Duodenal mucosa (tissue), 2 donors: ENCODE results near the gene FST.

Experiments
- H3K27ac ChIP-seq: one replicate; pipeline ENCODE4 v1.7.0; 2013; ENCODE audit warnings: low read depth, low read length
- H3K27me3 ChIP-seq, 2 donors: one replicate each; pipeline ENCODE4 v1.7.0; 2013; ENCODE audit warnings: low read length in 2 of 2, control low read depth in 1 of 2; ENCODE audit not compliant: insufficient read depth in 2 of 2, control insufficient read depth in 1 of 2
- H3K36me3 ChIP-seq, 2 donors: one replicate each; pipeline ENCODE4 v1.7.0; 2013; ENCODE audit warnings: low read length in 2 of 2, control low read depth in 1 of 2; ENCODE audit not compliant: insufficient read depth in 2 of 2, control insufficient read depth in 1 of 2
- H3K4me1 ChIP-seq, 2 donors: one replicate each; pipeline ENCODE4 v1.7.0; 2013; ENCODE audit warnings: low read length in 2 of 2, control low read depth in 1 of 2; ENCODE audit not compliant: insufficient read depth in 2 of 2, control insufficient read depth in 1 of 2
- H3K4me3 ChIP-seq, 2 donors: one replicate each; pipeline ENCODE4 v1.7.0; 2013; ENCODE audit warnings: low read length in 2 of 2, low read depth in 1 of 2
- H3K9ac ChIP-seq, 2 donors: one replicate each; pipeline ENCODE4 v1.7.0; 2013; ENCODE audit warnings: low read length in 2 of 2, low read depth in 1 of 2
- H3K9me3 ChIP-seq, 2 donors: one replicate each; pipeline ENCODE4 v1.7.0; 2013; ENCODE audit warnings: low read length in 2 of 2, control low read depth in 1 of 2; ENCODE audit not compliant: control insufficient read depth in 1 of 2

The FST gene

GRCh38 chr5:53472720-53473510 lies 7.5 kb upstream of the FST start:
- Histone ChIP-seq H3K9ac (no peak overlapping the region), H3K9me3 (no peaks in the 10 kb centered on the region), H3K36me3 (no peaks in the 10 kb centered on the region), H3K4me1 (no peaks in the 10 kb centered on the region), H3K27ac (no peak overlapping the region), H3K27me3 (peaks cover 6 to 13% of the 10 kb centered on the region in 2 donors), H3K4me3 (no peak overlapping the region)

DNA sequence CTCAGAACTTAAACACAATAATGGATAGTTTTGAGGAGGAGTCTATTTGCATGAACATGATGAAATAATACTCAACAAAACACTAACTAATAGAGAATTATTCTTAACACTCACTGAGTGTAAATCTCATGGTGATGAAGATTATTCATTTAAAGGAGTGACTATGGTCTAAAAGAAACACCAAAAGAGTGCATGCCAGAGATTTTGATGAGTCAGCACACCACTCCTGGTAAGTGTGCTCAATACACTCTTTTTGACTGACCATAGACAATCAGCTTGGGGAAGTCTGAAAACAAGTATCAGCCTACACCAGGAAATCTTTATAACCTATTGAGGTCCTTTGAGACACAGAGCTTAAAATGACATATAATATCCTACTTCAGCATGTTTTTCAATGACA lies 6.8 kb upstream of the FST start:
- H3K27ac ChIP-seq: no peak overlapping the region
- H3K9ac ChIP-seq: no peak overlapping the region
- peaks cover 8 to 16% of the 10 kb centered on the region in 2 donors for H3K27me3 ChIP-seq
- no peaks in the 10 kb centered on the region for H3K36me3 ChIP-seq
- no peaks in the 10 kb centered on the region for H3K9me3 ChIP-seq
- no peak overlapping the region for H3K4me3 ChIP-seq
- peaks cover 3% of the 10 kb centered on the region in 2 donors for H3K4me1 ChIP-seq

DNA sequence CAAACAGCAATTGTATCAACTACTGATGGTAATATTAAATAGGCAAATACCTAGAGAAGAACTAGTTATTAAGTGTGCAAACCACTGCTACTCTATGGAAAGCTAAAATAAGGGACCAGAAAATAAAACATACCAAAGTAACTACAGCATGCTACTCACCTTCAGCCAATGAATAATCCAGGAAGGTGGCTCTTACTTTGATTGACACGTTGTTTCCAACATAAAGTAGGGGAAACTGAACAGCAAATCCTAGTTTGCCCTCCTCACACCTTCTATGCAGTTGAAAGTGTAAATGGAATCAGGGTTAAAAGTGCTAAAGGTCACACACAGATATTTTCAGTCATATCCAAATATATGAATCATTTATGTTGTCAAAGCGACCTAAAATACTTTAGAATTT lies 5.1 kb upstream of the FST start:
- Histone ChIP-seq H3K36me3 (no peaks in the 10 kb centered on the region), H3K9ac (no peak overlapping the region), H3K4me1 (peaks cover 5% of the 10 kb centered on the region in 2 donors), H3K27ac (no peak overlapping the region), H3K4me3 (no peak overlapping the region), H3K9me3 (no peaks in the 10 kb centered on the region), H3K27me3 (peaks cover 11 to 18% of the 10 kb centered on the region in 2 donors)

GRCh38 chr5:53476019-53476418 lies 4.4 kb upstream of the FST start:
- H3K9ac ChIP-seq: no peak overlapping the region
- no peaks in the 10 kb centered on the region for H3K9me3 ChIP-seq
- H3K36me3 ChIP-seq: no peaks in the 10 kb centered on the region
- H3K27me3 ChIP-seq: peaks cover 16 to 22% of the 10 kb centered on the region in 2 donors
- no peak overlapping the region for H3K27ac ChIP-seq
- no peak overlapping the region for H3K4me3 ChIP-seq
- peaks cover 9 to 10% of the 10 kb centered on the region in 2 donors for H3K4me1 ChIP-seq

DNA sequence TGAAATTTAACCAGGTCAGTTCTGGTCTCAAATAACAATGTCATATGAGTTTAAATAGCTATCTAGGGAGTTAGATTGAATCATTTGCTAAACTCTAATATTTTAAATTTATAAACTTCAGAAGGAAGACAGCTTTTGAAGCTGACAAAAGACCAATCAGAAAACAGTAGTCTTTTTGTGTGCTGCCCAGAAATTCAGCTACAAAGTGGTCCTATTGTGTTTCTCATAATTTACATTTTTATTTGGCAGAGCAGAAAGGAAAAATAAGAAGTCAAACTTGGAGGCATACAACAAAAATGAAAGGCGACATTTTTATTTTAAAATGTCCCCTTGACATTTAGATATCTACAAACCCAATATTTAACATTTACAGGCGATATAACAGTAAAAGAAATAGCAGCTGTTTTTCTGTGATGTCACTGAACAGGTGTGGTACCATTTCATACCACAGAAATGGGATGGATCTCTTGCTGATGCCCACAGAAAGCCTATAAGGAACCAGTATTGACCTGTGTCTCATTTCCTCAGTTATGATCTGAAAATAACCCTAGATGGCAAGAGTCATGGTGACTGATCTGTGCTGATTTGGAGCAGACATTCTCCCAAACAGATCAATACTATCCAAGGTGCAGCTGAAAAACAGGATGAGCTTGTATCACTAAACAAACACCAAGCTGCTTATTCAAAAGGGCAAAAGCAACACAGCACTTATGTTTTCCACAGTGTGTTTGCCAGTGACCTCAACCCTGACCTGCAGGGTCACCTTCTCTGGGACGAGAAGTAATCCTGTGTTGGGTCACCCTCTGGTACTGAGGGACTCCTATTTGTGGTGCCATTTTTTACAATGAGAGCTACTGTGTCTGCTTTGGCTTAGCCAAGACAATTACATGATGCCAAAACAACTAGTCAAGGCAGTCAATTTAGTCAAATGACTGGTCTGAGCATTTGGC lies 3.6 kb upstream of the FST start:
- Histone ChIP-seq H3K4me1 (peaks cover 15 to 16% of the 10 kb centered on the region in 2 donors), H3K9ac (no peak overlapping the region), H3K4me3 (no peak overlapping the region), H3K9me3 (no peaks in the 10 kb centered on the region), H3K36me3 (no peaks in the 10 kb centered on the region), H3K27me3 (peaks cover 19 to 27% of the 10 kb centered on the region in 2 donors), H3K27ac (no peak overlapping the region)

DNA sequence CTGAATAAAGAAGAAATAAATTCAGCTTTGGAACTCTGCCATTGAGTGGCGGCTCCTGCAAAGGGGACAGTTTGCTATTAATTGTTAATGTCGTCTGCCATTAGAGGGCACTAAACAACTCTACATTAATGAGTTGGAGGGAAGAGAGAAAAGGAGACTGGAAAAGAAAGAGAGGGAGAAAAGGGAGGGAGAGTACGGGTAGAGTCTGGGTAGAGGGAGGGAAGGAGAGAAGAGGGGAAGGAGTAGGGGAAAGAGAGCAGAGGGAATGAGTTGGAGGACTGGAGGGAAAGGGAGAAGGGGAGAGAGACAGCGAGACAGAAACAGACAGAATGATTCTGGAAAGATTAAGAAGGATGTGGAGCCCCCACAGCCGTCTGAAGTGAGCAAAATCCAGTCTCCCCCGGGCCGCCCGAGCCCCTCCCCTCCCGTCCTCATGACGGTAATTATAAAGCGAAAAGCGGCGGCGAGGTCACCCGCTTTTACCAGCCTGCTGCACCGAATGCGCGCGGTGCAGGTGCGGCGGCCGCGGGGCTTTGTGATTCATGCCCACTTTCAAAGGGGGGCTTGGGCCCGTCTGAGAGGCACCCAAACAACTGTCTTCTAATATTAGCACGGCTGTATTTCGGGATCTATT lies 1.9 kb upstream of the FST start:
- Histone ChIP-seq H3K9me3 (no peaks in the 10 kb centered on the region), H3K4me3 (peak overlapping the region; percentile 59 to 63), H3K27me3 (peaks cover 25 to 36% of the 10 kb centered on the region in 2 donors), H3K9ac (no peak overlapping the region), H3K27ac (no peak overlapping the region), H3K36me3 (no peaks in the 10 kb centered on the region), H3K4me1 (peaks cover 20 to 27% of the 10 kb centered on the region in 2 donors)

DNA sequence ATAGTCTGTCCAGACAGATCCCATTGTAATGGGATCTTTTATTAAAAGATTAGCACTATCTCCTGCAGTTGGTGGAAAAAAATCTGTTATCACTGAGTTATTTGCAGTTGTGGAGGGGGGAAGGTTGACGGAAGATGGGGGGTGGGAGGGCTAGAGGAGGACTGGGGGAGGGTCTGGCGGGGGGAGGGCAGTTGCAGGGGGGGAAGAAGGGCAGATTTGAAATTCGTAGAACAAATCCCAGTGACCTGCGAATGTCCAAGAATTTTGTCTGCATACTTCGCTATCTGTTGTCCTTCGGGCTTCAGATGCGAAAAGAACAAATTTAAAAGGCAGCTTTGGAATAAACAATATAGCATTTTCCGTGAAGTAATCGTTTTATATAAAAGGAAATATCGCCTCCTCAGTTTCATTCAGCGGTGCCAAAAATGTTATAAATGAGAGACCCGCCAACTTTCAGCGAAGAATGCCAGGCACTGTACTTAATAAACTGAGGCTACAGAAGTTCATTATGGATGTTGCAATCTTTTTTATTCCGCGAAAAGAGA lies 1.3 kb upstream of the FST start:
- Histone ChIP-seq H3K4me3 (peak overlapping the region; percentile 66 to 72), H3K4me1 (peaks cover 20 to 27% of the 10 kb centered on the region in 2 donors), H3K27ac (no peak overlapping the region), H3K36me3 (no peaks in the 10 kb centered on the region), H3K27me3 (peaks cover 28 to 42% of the 10 kb centered on the region in 2 donors), H3K9ac (no peak overlapping the region), H3K9me3 (no peaks in the 10 kb centered on the region)

- Histone ChIP-seq H3K27me3 (peaks cover 28 to 43% of the 10 kb centered on the region in 2 donors), H3K9ac (no peak overlapping the region), H3K4me1 (peaks cover 20 to 27% of the 10 kb centered on the region in 2 donors), H3K27ac (no peak overlapping the region), H3K9me3 (no peaks in the 10 kb centered on the region), H3K4me3 (peak overlapping the region; percentile 66 to 72), H3K36me3 (no peaks in the 10 kb centered on the region)
Measured at GRCh38 chr5:53479590-53480415, 626 bp upstream of the FST start.

DNA sequence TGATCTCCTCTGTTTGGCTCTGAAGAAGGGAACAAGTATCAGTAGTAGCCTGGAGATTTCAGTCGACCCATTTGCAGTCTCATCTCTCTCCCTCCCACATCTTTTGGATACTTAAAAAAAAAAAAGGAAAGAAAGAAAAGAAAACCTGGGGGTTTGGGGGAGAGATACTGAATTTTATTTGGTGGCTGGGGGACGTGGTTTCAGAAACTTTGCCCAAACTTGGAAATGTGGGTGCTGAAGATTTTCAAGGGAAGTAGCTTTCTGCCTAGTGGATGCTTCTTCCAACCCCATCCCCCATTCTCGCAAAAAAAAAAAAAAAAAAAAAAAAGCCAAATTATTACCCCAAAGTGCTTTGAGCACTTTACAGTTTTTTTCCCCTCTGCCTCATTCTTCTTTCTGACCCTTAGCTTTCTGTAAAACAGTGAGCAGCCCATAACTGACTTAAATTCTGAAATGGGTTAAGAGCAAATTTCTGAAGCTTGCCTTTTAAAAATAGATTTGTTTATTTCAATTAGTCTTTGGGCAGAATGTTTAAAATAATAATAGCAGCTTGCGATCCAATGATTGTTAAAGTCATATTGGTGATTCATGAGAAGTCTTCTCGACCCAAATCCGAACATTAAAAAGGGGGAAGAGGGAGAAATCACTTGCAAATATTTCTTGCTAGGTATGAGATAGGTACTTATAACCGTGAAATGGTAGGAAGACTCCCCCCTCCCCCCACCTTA lies 894 bp downstream of the FST start:
- H3K27me3 ChIP-seq: peaks cover 28 to 46% of the 10 kb centered on the region in 2 donors
- no peaks in the 10 kb centered on the region for H3K36me3 ChIP-seq
- H3K4me3 ChIP-seq: peak overlapping the region; percentile 71 to 74
- no peak overlapping the region for H3K27ac ChIP-seq
- peaks cover 20 to 27% of the 10 kb centered on the region in 2 donors for H3K4me1 ChIP-seq
- H3K9me3 ChIP-seq: no peaks in the 10 kb centered on the region
- peak overlapping the region; percentile 20 to 44 for H3K9ac ChIP-seq
